GM12872 (cell line): ENCODE results near the gene DCUN1D2.

Experiments used
- CTCF ChIP-seq: IDR thresholded peaks from 3 replicates; pipeline ENCODE4 v1.5.1; 2011; ENCODE audit warnings: low read depth, mild to moderate bottlenecking, low read length, moderate library complexity; ENCODE audit not compliant: insufficient read depth

DCUN1D2 gene

GRCh38 chr13:113466383-113466782 is 24.1 kb downstream of the DCUN1D2 start:
- no peak for TF ChIP-seq CTCF

- no peak for TF ChIP-seq CTCF
Observed at GRCh38 chr13:113465300-113465699, 25.2 kb downstream of the DCUN1D2 start.

- no peak for TF ChIP-seq CTCF
Observed at GRCh38 chr13:113464476-113464875, 26.0 kb downstream of the DCUN1D2 start.

- TF ChIP-seq CTCF = no peak
Observed at GRCh38 chr13:113461022-113461751, 29.3 kb downstream of the DCUN1D2 start.

- no peak for TF ChIP-seq CTCF
Observed at GRCh38 chr13:113460599-113460998, 29.9 kb downstream of the DCUN1D2 start.

- no peak for TF ChIP-seq CTCF
Observed at GRCh38 chr13:113460064-113460555, 30.4 kb downstream of the DCUN1D2 start.

- TF ChIP-seq CTCF = peak; percentile 37
Observed at GRCh38 chr13:113458253-113459065, 32.1 kb downstream of the DCUN1D2 start.
